Measurements from ENCODE around the gene TAS2R39.
A peak's percentile ranks its signal among the peaks of the same experiment; 100 is the strongest.
"Not testable (repeated sequence)": the region's sequence is repeated elsewhere in the genome, so short reads cannot be mapped to it uniquely, and the experiment has no call there.

TAS2R39 gene

GRCh38 chr7:143183024-143183423 lies at the start of gene TAS2R39:
Gene TAS2R39 (plus strand): TSS chr7:143183419. CDS start chr7:143183419, 0 bp downstream.
- DNase-seq, result no peak

DNA sequence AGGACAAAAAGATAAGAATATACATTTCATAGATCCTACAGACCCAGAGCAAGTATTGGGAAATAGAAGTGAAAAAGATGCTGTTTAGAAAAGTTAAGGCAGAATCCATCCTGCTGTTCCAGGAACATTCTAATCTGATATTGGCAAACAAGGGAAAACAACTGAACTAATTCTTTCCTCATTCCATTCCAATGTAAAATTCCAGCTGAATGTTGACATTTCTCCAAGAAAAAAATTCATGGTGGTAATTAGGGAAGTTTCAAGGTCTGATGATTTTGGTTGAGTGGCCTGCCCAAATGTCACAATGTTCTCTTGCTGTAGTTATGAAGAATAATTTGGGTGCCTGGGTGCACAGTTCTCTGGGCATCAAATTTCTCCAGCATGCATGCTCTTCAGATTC lies 36.1 kb upstream of the TAS2R39 start:
- no peak for DNase-seq

- no peak for DNase-seq
These were observed 35.2 kb upstream of the TAS2R39 start for GRCh38 chr7:143148050-143148449.

- no peak for DNase-seq
These were observed 34.6 kb upstream of the TAS2R39 start for GRCh38 chr7:143148651-143149050.

DNA sequence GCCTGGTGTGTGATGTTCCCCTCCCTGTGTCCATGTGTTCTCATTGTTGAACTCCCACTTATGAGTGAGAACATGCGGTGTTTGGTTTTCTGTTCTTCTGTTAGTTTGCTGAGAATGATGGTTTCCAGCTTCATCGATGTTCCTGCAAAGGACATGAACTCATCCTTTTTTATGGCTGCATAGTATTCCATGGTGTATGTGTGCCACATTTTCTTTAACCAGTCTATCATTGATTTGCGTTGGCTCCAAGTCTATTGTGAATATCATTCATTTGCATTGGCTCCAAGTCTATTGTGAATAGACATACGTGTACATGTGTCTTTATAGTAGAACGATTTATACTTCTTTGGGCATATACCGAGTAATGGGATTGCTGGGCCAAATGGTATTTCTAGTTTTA lies 32.5 kb upstream of the TAS2R39 start:
- DNase-seq, result not testable (repeated sequence)

- not testable (repeated sequence) for DNase-seq
These were observed 24.6 kb upstream of the TAS2R39 start for GRCh38 chr7:143158617-143159016.

- DNase-seq, result no peak
These were observed 11.5 kb upstream of the TAS2R39 start for GRCh38 chr7:143171697-143172096.

DNA sequence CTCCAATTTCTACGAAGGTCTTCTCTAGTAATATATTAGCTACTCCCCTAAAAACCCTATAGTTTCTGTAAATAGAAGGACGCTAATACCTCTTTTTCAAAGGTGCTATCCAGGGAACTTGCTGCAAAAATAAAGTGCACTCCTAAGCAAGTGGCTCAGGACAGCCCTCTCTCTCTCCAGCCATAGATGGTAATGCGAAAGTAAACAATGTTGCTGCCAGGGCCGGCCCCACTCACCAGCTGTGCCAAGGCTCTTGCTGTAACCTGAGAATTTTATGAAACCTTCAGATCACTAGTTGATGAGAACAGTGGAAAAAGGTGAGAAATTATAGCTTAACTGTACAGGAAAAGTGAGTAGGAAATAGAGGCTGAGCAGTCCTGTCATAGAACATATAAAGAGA lies 10.9 kb upstream of the TAS2R39 start:
- DNase-seq, result no peak

DNA sequence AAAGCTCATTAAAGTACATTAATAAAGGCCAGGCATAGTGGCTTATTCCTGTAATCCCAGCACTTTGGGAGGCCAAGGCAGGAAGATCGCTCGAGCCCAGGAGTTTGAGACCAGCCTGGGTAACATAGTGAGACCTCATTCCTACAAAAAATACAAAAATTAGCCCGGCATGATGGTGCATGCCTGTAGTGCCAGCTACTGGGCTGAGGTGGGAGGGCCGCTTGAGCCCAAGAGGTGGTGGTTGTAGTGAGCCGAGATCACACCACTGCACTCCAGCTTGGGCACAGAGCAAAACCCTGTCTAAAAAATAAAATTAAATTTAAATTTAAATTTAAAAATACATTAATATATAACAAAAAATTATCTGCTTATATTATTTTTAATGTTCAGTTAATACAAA lies 7.1 kb upstream of the TAS2R39 start:
- no peak for DNase-seq

GRCh38 chr7:143177374-143178119 lies 5.7 kb upstream of the TAS2R39 start:
- DNase-seq, result no peak

DNA sequence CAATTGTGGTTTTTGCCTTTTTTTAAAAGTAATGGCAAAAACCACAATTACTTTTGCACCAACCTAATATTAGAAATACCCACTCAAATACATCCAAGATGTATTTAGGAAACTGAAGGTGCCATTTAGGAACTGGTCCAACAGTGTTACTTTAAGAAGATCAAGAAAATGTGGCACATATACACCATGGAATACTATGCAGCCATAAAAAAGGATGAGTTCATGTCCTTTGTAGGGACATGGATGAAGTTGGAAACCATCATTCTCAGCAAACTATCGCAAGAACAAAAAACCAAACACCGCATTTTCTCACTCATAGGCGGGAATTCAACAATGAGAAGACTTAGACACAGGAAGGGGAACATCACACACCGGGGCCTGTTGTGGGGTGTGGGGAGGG lies 2.4 kb upstream of the TAS2R39 start:
- not testable (repeated sequence) for DNase-seq

- no peak for DNase-seq
These were observed 1.9 kb upstream of the TAS2R39 start for GRCh38 chr7:143181349-143181748.

DNA sequence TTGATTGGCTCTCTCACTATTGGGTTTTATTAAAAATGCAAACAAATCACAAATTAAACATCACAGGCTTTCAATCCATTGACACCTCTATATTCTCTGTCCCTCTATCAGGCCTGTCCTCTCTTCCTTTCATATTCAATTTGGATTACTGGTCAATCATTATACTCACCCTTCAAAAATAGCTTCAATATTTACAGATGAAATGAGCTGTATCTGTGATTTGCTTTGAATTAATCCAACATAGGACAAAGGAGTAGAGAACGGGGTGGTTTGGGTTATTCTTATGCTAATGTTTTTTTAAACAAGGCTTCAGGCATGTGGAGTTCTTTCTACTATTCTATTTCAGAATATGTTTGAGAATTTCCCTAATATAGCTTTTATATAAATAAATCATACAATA lies 2.3 kb downstream of the TAS2R39 start:
- no peak for DNase-seq

DNA sequence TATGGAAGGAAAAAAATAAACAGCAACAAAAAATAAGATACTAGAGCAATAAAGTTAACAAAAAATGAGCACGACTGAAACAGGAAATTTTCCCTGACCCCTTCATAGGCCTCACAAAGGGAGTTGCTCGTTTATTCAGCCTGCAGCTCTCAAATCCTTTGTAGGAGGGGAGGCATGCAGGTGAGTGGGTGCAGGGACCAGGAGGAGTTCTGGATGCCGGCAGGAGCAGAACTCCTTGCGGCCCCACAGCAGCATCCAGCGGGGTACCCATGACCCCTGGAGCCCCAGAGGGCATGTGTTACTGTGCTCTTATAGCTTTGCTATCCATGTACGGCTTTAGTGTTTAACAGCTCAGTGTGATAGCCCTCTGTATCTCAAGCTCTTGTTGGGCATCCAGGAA lies 5.8 kb downstream of the TAS2R39 start:
- no peak for DNase-seq

DNA sequence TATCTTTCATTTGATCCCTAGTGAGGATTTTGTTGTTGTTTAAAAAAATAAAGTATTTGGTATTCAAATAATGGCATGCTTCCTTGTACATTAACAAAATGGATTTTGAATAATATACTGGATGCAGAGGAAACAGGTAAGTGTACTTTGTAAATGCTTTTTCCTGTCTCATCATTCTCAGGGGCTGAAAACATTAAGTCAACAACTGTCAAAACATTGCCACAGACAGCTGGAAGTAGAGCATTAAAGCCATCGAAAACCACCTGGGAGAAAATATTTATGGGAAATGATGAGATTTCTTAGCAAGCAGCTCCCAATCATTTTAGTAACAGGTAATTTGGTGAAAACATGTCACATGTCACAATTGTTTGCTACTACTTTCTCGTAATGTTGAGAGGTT lies 10.7 kb downstream of the TAS2R39 start:
- DNase-seq, result no peak

DNA sequence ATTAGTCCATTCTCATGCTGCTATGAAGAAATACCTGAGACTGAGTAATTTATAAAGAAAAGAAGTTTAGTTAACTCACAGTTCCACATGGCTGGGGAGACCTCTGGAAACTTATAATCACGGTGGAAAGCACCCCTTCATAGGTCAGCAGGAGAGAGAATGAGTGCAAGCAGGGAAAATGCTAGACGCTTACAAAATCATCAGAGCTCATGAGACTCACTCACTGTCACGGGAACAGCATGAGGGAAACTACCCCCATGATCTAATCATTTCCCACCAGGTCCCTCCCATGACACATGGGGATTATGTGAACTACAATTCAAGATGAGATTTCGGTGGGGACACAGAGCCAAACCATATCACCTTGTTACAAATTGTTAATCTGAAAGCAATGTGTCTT lies 15.8 kb downstream of the TAS2R39 start:
- no peak for DNase-seq

- no peak for DNase-seq
These were observed 18.9 kb downstream of the TAS2R39 start for GRCh38 chr7:143202161-143202560.

GRCh38 chr7:143203386-143203785 lies 20.2 kb downstream of the TAS2R39 start:
- DNase-seq, result no peak

GRCh38 chr7:143205560-143206293 lies 22.5 kb downstream of the TAS2R39 start:
- no peak for DNase-seq

DNA sequence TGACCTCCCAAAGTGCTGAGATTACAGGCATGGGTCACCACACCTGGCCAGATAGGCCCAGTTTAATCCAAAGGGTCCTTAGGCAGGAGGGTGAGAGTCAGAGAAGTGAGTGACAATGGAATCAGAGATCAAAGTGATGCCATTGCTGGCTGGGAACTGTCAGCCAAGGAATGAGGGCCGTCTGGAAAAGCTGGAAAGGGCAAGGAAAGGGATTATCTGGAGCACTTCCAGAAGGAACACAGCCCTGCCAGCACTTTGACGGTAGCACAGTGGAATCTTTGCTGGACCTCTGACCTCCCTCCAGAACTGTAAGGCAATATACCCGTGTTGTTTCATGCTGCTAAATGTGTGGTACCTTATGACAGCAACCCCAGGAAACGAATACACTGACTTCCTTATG lies 27.3 kb downstream of the TAS2R39 start:
- DNase-seq, result no peak

DNA sequence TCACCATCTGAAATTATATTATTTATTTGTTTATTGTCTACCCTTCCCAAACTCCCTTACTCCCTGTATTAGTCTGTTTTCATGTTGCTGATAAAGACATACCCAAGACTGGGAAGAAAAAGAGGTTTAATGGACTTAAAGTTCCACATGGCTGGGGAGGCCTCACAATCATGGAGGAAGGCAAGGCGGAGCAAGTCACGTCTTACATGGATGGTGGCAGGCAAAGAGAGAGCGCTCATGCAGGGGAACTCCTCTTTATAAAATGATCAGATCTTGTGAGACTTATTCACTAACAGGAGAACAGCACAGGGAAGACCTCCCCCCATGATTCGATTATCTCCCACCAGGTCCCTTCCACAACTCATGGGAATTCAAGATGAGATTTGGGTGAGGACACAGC lies 30.3 kb downstream of the TAS2R39 start:
- DNase-seq, result not testable (repeated sequence)

GRCh38 chr7:143214789-143215679 lies 31.8 kb downstream of the TAS2R39 start:
- peak; percentile 59 for DNase-seq

GRCh38 chr7:143216151-143216550 lies 32.9 kb downstream of the TAS2R39 start:
- no peak for DNase-seq
